ENCODE results near the gene PSMA6. TPM values are rescaled to one million over a fixed set of nuclear protein-coding genes. Genes with fewer than 3 reads are reported as not detected.
A peak's percentile ranks its signal among the peaks of the same experiment; 100 is the strongest.
"Not testable (repeated sequence)": the region's sequence is repeated elsewhere in the genome, so short reads cannot be mapped to it uniquely, and the experiment has no call there.

The PSMA6 gene
- total and polyA plus RNA-seq, 4 donors = 155 to 171 (median 166) TPM

DNA sequence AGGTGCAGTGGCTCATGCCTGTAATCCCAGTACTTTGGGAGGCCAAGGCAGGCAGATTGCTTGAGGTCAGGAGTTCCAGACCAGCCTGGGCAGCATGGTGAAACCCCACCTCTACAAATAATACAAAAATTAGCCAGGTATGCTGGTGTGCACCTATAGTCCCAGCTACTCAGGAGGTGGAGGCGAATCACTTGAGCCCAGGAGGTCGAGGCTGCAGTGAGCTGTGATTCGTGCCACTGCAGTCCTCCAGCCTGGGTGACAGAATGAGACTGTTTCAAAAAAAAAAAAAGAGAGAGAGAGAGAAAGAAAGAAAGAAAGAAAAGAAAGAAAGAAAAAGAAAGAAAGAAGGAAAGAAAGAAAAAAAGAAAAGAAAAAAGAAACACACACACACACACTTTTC lies 39.1 kb upstream of the PSMA6 start:
- H3K27me3 ChIP-seq (ENCODE audit: control insufficient read depth, insufficient read depth, low read length); H3K36me3 ChIP-seq (ENCODE audit: control insufficient read depth, insufficient read depth, low read length); DNase-seq (ENCODE audit: low read depth in 4 of 6, low spot score in 6 of 6); H3K9me3 ChIP-seq (ENCODE audit: control insufficient read depth, insufficient read depth, low read length); H3K4me1 ChIP-seq (ENCODE audit: control insufficient read depth, insufficient read depth, low read length); H3K4me3 ChIP-seq (ENCODE audit: low read depth, low read length); H3K27ac ChIP-seq (ENCODE audit: low read depth, low read length): not testable (repeated sequence)
- 92% methylated on average over 2 of the region's 3 CpGs for WGBS (ENCODE audit: insufficient coverage)

DNA sequence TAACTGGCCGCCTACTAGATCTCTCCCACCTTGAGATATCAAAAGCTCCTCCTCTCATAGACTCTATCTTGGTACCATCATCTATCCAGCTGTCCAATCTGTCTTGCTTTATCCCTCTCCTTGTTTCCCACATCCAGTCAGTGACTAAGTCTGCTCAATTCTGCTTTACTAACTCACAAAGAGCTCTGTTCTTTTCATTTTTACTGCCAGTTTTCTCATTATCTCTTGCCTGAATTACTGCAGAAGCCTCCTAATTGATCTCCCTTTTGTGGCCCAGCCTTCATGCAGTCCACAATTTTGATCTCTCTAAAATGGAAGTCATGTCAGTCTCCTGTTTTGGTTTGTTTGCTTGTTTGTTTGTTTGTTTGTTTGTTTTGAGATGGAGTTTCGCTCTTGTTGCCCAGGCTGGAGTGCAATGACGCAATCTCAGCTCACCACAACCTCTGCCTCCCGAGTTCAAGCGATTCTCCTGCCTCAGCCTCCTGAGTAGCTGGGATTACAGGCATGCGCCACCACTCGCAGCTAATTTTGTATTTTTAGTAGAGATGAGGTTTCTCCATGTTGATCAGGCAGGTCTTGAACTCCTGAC lies 38.1 kb upstream of the PSMA6 start:
- WGBS (ENCODE audit: insufficient coverage) = 93% methylated on average over 3 of the region's 7 CpGs
- H3K27me3 ChIP-seq (ENCODE audit: control insufficient read depth, insufficient read depth, low read length); DNase-seq (ENCODE audit: low read depth in 4 of 6, low spot score in 6 of 6); H3K9me3 ChIP-seq (ENCODE audit: control insufficient read depth, insufficient read depth, low read length); H3K4me1 ChIP-seq (ENCODE audit: control insufficient read depth, insufficient read depth, low read length); H3K36me3 ChIP-seq (ENCODE audit: control insufficient read depth, insufficient read depth, low read length); H3K4me3 ChIP-seq (ENCODE audit: low read depth, low read length); H3K27ac ChIP-seq (ENCODE audit: low read depth, low read length): not testable (repeated sequence)

DNA sequence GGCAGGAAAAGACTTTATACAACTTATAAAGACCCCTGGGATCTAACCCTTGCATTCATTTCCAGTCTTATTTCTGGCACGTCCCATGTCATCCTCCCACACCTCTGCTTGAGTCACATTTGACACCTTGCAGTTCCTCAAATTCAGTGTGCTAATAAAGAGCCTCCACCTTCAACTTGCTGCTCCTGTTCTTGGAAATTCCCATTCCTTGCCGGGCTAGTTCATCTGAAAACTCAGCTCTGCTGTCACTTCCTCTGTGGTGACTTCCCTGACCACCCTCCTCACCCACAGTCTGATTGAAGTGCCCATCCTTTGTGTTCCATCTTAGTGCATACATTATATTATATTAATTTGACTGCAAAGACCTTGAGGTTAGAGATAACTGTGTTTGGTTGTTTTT lies 37.4 kb upstream of the PSMA6 start:
- H3K9me3 ChIP-seq (ENCODE audit: control insufficient read depth, insufficient read depth, low read length) = no peaks in the 10 kb centered on the region
- no peak for DNase-seq (ENCODE audit: low read depth in 4 of 6, low spot score in 6 of 6)
- H3K36me3 ChIP-seq (ENCODE audit: control insufficient read depth, insufficient read depth, low read length) = no peaks in the 10 kb centered on the region
- no peak overlapping the region for H3K4me3 ChIP-seq (ENCODE audit: low read depth, low read length)
- peaks cover 5% of the 10 kb centered on the region for H3K4me1 ChIP-seq (ENCODE audit: control insufficient read depth, insufficient read depth, low read length)
- 100% methylated on average over 2 of the region's 2 CpGs for WGBS (ENCODE audit: insufficient coverage)
- H3K27ac ChIP-seq (ENCODE audit: low read depth, low read length) = no peak overlapping the region
- no peaks in the 10 kb centered on the region for H3K27me3 ChIP-seq (ENCODE audit: control insufficient read depth, insufficient read depth, low read length)

DNA sequence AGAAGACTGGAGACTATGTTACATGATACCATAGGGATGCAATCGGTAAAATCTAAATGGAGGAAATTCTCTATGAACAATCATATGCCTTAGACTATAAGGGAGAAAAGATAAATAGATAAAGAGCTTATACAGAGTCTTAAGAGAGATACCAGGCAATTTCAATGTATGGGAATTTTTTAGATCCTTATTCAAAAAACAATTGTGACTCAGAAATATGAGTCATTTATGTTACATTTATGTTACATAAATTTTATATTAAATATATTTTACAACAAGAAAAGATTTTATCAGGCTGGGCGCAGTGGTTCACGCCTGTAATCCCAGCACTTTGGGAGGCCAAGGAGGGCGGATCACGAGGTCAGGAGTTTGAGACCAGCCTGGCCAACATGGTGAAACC lies 36.5 kb upstream of the PSMA6 start:
- no peak overlapping the region for H3K4me3 ChIP-seq (ENCODE audit: low read depth, low read length)
- no peak for DNase-seq (ENCODE audit: low read depth in 4 of 6, low spot score in 6 of 6)
- H3K4me1 ChIP-seq (ENCODE audit: control insufficient read depth, insufficient read depth, low read length) = peaks cover 5% of the 10 kb centered on the region
- no peaks in the 10 kb centered on the region for H3K36me3 ChIP-seq (ENCODE audit: control insufficient read depth, insufficient read depth, low read length)
- no peaks in the 10 kb centered on the region for H3K9me3 ChIP-seq (ENCODE audit: control insufficient read depth, insufficient read depth, low read length)
- H3K27ac ChIP-seq (ENCODE audit: low read depth, low read length) = no peak overlapping the region
- WGBS (ENCODE audit: insufficient coverage) = 95% methylated on average over 4 of the region's 5 CpGs
- no peaks in the 10 kb centered on the region for H3K27me3 ChIP-seq (ENCODE audit: control insufficient read depth, insufficient read depth, low read length)

DNA sequence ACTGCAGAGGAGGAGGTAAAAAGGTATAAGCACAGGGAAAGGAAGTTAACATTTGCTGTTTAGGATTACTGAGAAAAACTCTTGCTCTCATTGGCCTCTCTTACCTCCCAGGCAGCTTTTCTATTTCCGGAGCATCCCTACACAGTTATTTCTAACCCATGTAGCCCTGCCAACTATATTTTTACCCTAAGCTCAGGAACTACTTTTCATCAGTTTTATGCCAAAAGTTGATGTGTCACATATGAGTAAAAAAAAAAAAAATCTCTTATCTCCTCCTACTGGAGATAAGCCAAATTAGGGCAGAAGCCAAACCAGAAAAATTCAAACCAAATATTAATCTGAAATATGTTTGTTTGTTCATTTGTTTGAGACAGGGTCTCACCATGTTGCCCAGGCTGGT lies 34.4 kb upstream of the PSMA6 start:
- Histone ChIP-seq H3K27ac (ENCODE audit: low read depth, low read length) (no peak overlapping the region), H3K27me3 (ENCODE audit: control insufficient read depth, insufficient read depth, low read length) (no peaks in the 10 kb centered on the region), H3K36me3 (ENCODE audit: control insufficient read depth, insufficient read depth, low read length) (no peaks in the 10 kb centered on the region), H3K4me3 (ENCODE audit: low read depth, low read length) (no peak overlapping the region), H3K9me3 (ENCODE audit: control insufficient read depth, insufficient read depth, low read length) (no peaks in the 10 kb centered on the region), H3K4me1 (ENCODE audit: control insufficient read depth, insufficient read depth, low read length) (no peaks in the 10 kb centered on the region)
- DNase-seq (ENCODE audit: low read depth in 4 of 6, low spot score in 6 of 6) = no peak
- 100% methylated on average over 1 of the region's 1 CpG for WGBS (ENCODE audit: insufficient coverage)

DNA sequence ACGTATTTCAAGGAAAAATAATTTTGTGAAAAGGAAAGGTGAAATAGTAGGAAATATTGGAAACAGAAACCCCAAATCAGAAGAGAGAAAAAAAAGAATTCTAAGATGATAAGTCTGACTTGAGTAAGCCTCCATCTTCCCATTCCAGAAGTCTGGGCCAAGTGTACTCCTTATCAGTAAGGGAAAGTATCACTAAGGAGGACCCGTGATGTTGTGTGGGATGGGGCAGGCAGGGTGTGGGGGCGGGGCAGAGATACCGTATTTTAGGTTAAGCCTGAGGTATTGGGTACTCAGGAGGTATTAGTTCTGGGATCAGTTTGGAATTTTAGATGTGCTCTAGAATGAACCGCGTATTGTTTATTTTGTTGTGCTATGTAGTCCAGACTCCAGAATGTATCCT lies 33.8 kb upstream of the PSMA6 start:
- H3K36me3 ChIP-seq (ENCODE audit: control insufficient read depth, insufficient read depth, low read length) = no peaks in the 10 kb centered on the region
- DNase-seq (ENCODE audit: low read depth in 4 of 6, low spot score in 6 of 6) = no peak
- H3K4me3 ChIP-seq (ENCODE audit: low read depth, low read length) = no peak overlapping the region
- no peaks in the 10 kb centered on the region for H3K9me3 ChIP-seq (ENCODE audit: control insufficient read depth, insufficient read depth, low read length)
- no peaks in the 10 kb centered on the region for H3K27me3 ChIP-seq (ENCODE audit: control insufficient read depth, insufficient read depth, low read length)
- no peak overlapping the region for H3K27ac ChIP-seq (ENCODE audit: low read depth, low read length)
- no peaks in the 10 kb centered on the region for H3K4me1 ChIP-seq (ENCODE audit: control insufficient read depth, insufficient read depth, low read length)
- 100% methylated on average over 2 of the region's 6 CpGs for WGBS (ENCODE audit: insufficient coverage)

DNA sequence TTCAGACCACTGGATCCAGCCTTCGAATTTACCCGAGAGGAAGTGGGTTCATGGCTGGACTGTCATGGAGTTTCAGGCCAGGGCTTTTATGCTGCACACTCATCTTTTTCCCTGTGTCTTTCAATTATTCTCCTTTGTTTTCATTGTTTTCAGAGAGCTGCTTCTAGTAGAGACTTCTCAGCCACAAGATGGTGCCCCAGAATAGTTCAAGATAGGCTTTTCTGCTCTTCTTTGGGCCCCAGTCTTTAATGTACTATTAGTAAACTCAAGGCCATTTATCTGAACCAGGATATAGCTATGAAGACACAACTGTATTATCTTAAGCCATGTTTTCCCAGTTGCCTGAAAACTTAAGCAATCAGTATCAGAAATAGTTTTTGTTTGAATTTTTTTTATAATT lies 30.4 kb upstream of the PSMA6 start:
- H3K27me3 ChIP-seq (ENCODE audit: control insufficient read depth, insufficient read depth, low read length) = no peaks in the 10 kb centered on the region
- 100% methylated on average over 1 of the region's 2 CpGs for WGBS (ENCODE audit: insufficient coverage)

DNA sequence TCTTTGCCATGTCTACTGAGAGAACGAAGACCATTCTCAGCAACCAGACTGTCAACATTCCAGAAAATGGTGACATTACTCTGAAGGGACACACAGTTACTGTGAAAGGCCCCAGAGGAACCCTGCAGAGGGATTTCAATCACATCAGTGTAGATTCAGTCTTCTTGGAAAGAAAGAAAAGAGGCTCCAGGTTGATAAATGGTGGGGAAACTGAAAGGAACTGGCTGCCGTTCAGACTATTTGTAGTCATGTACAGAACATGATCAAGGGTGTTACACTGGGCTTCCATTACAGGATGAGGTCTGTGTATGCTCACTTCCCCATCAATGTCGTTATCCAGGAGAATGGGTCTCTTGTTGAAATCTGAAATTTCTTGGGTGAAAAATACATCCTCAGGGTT lies 29.7 kb upstream of the PSMA6 start:
- 10% methylated on average over 2 of the region's 3 CpGs for WGBS (ENCODE audit: insufficient coverage)

More for the DNA sequence above, 30.4 kb upstream of the PSMA6 start:
- H3K4me1 ChIP-seq (ENCODE audit: control insufficient read depth, insufficient read depth, low read length) = no peaks in the 10 kb centered on the region
- H3K27ac ChIP-seq (ENCODE audit: low read depth, low read length) = no peak overlapping the region
- no peaks in the 10 kb centered on the region for H3K36me3 ChIP-seq (ENCODE audit: control insufficient read depth, insufficient read depth, low read length)
- no peaks in the 10 kb centered on the region for H3K9me3 ChIP-seq (ENCODE audit: control insufficient read depth, insufficient read depth, low read length)
- no peak for DNase-seq (ENCODE audit: low read depth in 4 of 6, low spot score in 6 of 6)
- no peak overlapping the region for H3K4me3 ChIP-seq (ENCODE audit: low read depth, low read length)

DNA sequence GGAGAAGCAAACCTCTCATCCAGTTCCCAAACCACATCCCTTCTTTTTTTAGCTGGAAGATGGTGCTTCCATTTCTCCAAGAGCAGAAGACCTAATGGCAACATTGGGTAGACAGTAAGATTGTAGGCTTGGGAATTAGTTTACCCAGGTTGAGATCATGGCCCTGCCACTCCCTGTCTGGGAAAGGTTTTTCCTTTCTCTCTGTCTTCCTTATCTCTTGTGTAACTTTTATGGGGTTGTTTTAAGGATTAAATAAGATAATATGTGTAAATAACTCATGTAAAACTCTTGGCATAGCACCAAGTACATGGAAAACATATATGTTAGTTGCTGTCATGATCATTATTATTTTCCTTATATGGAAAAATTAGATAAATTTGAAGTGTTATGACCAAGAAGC lies 23.2 kb upstream of the PSMA6 start:
- no peaks in the 10 kb centered on the region for H3K9me3 ChIP-seq (ENCODE audit: control insufficient read depth, insufficient read depth, low read length)
- H3K27ac ChIP-seq (ENCODE audit: low read depth, low read length) = no peak overlapping the region
- peaks cover 17% of the 10 kb centered on the region for H3K36me3 ChIP-seq (ENCODE audit: control insufficient read depth, insufficient read depth, low read length)
- H3K4me3 ChIP-seq (ENCODE audit: low read depth, low read length) = no peak overlapping the region
- H3K27me3 ChIP-seq (ENCODE audit: control insufficient read depth, insufficient read depth, low read length) = no peaks in the 10 kb centered on the region
- DNase-seq (ENCODE audit: low read depth in 4 of 6, low spot score in 6 of 6) = no peak
- no peaks in the 10 kb centered on the region for H3K4me1 ChIP-seq (ENCODE audit: control insufficient read depth, insufficient read depth, low read length)

More for the DNA sequence above, 29.7 kb upstream of the PSMA6 start:
- H3K27ac ChIP-seq (ENCODE audit: low read depth, low read length) = no peak overlapping the region
- no peaks in the 10 kb centered on the region for H3K9me3 ChIP-seq (ENCODE audit: control insufficient read depth, insufficient read depth, low read length)
- no peaks in the 10 kb centered on the region for H3K4me1 ChIP-seq (ENCODE audit: control insufficient read depth, insufficient read depth, low read length)
- no peak overlapping the region for H3K4me3 ChIP-seq (ENCODE audit: low read depth, low read length)
- peaks cover 3% of the 10 kb centered on the region for H3K36me3 ChIP-seq (ENCODE audit: control insufficient read depth, insufficient read depth, low read length)
- no peaks in the 10 kb centered on the region for H3K27me3 ChIP-seq (ENCODE audit: control insufficient read depth, insufficient read depth, low read length)
- peak in 2 of 6 donors; percentile 34 to 65 for DNase-seq (ENCODE audit: low read depth in 4 of 6, low spot score in 6 of 6)

DNA sequence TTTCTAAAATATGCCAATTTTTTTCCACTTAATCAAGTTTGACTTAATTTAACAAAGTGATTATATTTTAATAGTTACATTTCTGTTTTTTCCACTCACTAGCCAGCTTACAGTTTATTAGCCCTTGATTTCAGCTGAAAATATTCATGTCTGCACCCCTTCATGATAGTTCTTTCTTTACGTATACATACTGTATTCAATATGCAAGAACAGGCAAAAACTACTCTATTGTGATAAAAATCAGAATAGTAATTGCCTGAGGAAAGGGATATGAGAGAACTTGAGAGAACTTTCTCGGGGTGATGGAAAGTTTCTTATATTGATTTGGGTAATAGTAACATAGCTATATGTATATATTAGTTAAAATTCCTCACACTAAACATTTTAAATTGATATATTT lies 17.4 kb upstream of the PSMA6 start:
- H3K27ac ChIP-seq (ENCODE audit: low read depth, low read length) = no peak overlapping the region
- no peaks in the 10 kb centered on the region for H3K27me3 ChIP-seq (ENCODE audit: control insufficient read depth, insufficient read depth, low read length)
- peaks cover 7% of the 10 kb centered on the region for H3K36me3 ChIP-seq (ENCODE audit: control insufficient read depth, insufficient read depth, low read length)
- H3K4me1 ChIP-seq (ENCODE audit: control insufficient read depth, insufficient read depth, low read length) = no peaks in the 10 kb centered on the region
- DNase-seq (ENCODE audit: low read depth in 4 of 6, low spot score in 6 of 6) = no peak
- no peak overlapping the region for H3K4me3 ChIP-seq (ENCODE audit: low read depth, low read length)
- H3K9me3 ChIP-seq (ENCODE audit: control insufficient read depth, insufficient read depth, low read length) = no peaks in the 10 kb centered on the region
- no CpG with 5 or more reads among the region's 2 CpGs for WGBS (ENCODE audit: insufficient coverage)

Measured in spinal cord (tissue), 10 donors.